Measurements from ENCODE around the gene CENPS. TPM values are rescaled to one million over a fixed set of nuclear protein-coding genes. Genes with fewer than 3 reads are reported as not detected.

The CENPS gene
- total and polyA plus RNA-seq, 7 donors, result 2.2 to 31.4 (median 7.5) TPM

DNA sequence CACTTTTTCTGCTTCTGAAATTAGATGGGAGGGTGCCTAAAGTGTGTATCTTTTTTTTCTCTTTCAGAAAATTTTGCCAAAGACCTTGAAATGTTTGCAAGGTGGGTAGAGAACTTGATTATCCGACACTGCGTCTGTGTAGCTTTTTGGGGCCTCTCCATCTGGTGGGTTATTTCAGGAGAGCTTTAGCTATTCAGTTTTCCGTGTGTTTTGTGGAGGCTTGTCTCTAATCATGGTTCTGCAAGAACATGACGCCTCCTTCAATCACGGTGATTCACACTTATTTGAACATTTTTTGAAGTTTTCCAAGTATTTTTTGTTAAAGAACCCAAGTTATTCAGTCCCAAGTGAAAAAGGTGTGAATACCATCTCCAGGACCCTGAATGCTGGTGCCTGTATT, 4.4 kb downstream of the CENPS start:
- TF ChIP-seq, protein P1, sequence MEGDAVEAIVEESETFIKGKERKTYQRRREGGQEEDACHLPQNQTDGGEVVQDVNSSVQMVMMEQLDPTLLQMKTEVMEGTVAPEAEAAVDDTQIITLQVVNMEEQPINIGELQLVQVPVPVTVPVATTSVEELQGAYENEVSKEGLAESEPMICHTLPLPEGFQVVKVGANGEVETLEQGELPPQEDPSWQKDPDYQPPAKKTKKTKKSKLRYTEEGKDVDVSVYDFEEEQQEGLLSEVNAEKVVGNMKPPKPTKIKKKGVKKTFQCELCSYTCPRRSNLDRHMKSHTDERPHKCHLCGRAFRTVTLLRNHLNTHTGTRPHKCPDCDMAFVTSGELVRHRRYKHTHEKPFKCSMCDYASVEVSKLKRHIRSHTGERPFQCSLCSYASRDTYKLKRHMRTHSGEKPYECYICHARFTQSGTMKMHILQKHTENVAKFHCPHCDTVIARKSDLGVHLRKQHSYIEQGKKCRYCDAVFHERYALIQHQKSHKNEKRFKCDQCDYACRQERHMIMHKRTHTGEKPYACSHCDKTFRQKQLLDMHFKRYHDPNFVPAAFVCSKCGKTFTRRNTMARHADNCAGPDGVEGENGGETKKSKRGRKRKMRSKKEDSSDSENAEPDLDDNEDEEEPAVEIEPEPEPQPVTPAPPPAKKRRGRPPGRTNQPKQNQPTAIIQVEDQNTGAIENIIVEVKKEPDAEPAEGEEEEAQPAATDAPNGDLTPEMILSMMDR (IDR thresholded peaks at IDR 0.05), result no peak
- Histone ChIP-seq H3K27ac (no peak overlapping the region), H3K9me3 (no peaks in the 10 kb centered on the region), H3K4me1 (peaks cover 10% of the 10 kb centered on the region), H3K4me3 (no peak overlapping the region), H3K36me3 (ENCODE audit: insufficient read depth in 1 of 2, low read depth in 1 of 2) (peaks cover 0 to 12% of the 10 kb centered on the region in 2 donors), H3K27me3 (ENCODE audit: insufficient read depth in 3 of 3, low read length in 2 of 3) (no peaks in the 10 kb centered on the region)
- 87 to 94% (median 89%) methylated on average over 5 of the region's 5 CpGs for WGBS, 3 donors
- DNase-seq (no peak), ATAC-seq (no peak)
- intact Hi-C loops (cut with DNase I), result no loop called here

DNA sequence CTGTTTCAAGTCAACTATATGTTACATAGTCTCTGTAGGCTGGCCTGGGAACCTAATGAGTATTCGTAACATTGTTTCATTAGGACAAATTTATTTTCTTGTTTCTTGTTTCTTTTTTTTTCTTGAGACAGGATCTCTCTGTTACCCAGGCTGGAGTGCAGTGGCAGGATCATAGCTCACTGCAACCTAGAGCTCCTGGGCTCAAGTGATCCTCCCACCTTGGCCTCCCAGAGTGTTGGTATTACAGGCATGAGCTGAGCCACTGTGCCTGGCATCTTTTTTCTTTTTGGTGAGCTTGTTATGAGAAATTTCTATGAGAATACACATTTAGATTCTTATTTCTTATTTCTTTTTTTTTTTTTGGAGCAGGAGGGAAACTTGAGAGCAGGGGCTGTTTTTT, 6.8 kb downstream of the CENPS start:
- TF ChIP-seq, protein P1 (IDR thresholded peaks at IDR 0.05), result no peak
- Histone ChIP-seq H3K4me3 (no peak overlapping the region), H3K4me1 (no peaks in the 10 kb centered on the region), H3K36me3 (ENCODE audit: insufficient read depth in 1 of 2, low read depth in 1 of 2) (peaks cover 0 to 20% of the 10 kb centered on the region in 2 donors), H3K27me3 (ENCODE audit: insufficient read depth in 3 of 3, low read length in 2 of 3) (no peaks in the 10 kb centered on the region), H3K27ac (no peak overlapping the region), H3K9me3 (no peaks in the 10 kb centered on the region)
- 93 to 97% (median 96%) methylated on average over 1 of the region's 1 CpG for WGBS, 3 donors
- intact Hi-C loops (cut with DNase I), result no loop called here
- DNase-seq (no peak), ATAC-seq (no peak)

DNA sequence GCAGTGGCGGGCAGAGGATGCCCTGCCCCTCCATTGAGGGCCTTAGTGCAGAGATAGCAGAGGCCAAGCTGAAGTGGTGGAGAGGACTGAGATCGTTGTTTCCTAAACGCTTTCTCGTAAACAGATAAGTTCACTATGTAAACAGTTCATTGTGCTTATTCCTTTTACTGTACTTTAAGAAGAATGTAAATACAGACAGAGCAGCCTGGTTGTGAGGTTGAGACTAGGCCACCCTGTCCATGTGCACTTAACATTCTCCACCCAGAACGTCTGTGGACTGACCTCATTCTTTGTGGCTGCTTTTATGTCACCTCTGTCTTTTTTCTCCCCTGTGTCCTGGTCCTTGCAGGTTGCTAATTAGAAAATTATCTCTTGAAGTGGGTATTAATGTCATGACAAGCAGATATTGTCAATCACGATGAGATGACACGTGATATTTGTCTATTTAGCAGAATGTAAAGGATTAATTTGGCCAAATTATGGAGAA, 8.5 kb downstream of the CENPS start:
- H3K36me3 ChIP-seq (ENCODE audit: insufficient read depth in 1 of 2, low read depth in 1 of 2), result peaks cover 0 to 23% of the 10 kb centered on the region in 2 donors
- WGBS, 3 donors, result 84 to 88% (median 87%) methylated on average over 7 of the region's 7 CpGs
- TF ChIP-seq, protein P1 (IDR thresholded peaks at IDR 0.05), result no peak
- no peak for DNase-seq
- ATAC-seq, result no peak
- H3K27ac ChIP-seq, result no peak overlapping the region
- H3K4me3 ChIP-seq, result no peak overlapping the region
- intact Hi-C loops (cut with DNase I), result no loop called here
- no peaks in the 10 kb centered on the region for H3K27me3 ChIP-seq (ENCODE audit: insufficient read depth in 3 of 3, low read length in 2 of 3)
- no peaks in the 10 kb centered on the region for H3K9me3 ChIP-seq
- no peaks in the 10 kb centered on the region for H3K4me1 ChIP-seq

DNA sequence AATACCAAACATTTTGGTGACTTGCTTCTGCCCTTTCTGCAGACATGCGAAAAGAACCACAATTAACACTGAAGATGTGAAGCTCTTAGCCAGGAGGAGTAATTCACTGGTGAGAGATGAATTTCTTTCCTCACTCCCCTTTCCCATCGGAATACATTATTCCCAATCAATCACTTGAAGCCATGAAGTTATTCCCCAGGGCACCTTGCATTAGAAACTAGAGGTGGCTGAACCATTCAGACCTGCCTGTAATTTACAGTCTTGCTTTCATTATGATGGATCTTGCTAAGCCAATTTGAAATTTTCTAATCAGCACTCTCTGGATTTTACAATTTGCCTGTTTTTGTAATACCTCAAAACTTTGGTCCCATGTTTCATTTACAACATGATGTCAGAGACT, 10.1 kb downstream of the CENPS start:
- Histone ChIP-seq H3K27me3 (ENCODE audit: insufficient read depth in 3 of 3, low read length in 2 of 3) (no peaks in the 10 kb centered on the region), H3K27ac (no peak overlapping the region), H3K9me3 (no peaks in the 10 kb centered on the region), H3K36me3 (ENCODE audit: insufficient read depth in 1 of 2, low read depth in 1 of 2) (peaks cover 0 to 19% of the 10 kb centered on the region in 2 donors), H3K4me3 (no peak overlapping the region), H3K4me1 (no peaks in the 10 kb centered on the region)
- WGBS, 3 donors, result 92 to 97% (median 96%) methylated on average over 2 of the region's 2 CpGs
- DNase-seq, result no peak
- TF ChIP-seq, protein P1 (IDR thresholded peaks at IDR 0.05), result no peak
- intact Hi-C loops (cut with DNase I), result no loop called here
- ATAC-seq, result no peak

DNA sequence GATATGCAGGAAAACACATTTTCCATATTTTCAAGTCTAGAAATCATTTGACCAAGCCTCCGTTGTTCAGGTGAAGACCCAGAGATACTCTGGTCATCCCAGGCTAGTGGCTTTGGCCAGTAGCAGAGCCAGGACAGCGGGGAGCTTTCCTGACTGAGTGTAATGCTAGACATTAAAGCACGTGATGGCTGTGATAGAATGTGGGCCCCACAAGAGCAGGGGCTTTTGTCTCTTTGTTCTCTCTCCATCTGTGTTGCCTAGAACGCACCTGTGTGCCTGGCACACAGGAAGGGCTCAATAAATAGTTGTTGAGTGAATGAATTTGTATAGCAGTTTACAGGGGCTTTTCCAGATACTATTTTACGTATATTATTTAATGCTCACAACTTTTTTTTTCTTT, 10.6 kb downstream of the CENPS start:
- Histone ChIP-seq H3K27ac (no peak overlapping the region), H3K9me3 (no peaks in the 10 kb centered on the region), H3K36me3 (ENCODE audit: insufficient read depth in 1 of 2, low read depth in 1 of 2) (peaks cover 0 to 18% of the 10 kb centered on the region in 2 donors), H3K4me3 (no peak overlapping the region), H3K4me1 (no peaks in the 10 kb centered on the region), H3K27me3 (ENCODE audit: insufficient read depth in 3 of 3, low read length in 2 of 3) (no peaks in the 10 kb centered on the region)
- ATAC-seq (no peak), DNase-seq (no peak)
- 89 to 93% (median 90%) methylated on average over 5 of the region's 5 CpGs for WGBS, 3 donors
- intact Hi-C loops (cut with DNase I), result no loop called here
- TF ChIP-seq, protein P1 (IDR thresholded peaks at IDR 0.05), result no peak
